ENCODE results near the gene TP53.
A peak's percentile ranks its signal among the peaks of the same experiment; 100 is the strongest.

TP53 gene

GRCh38 chr17:7702776-7703175 lies 15.5 kb upstream of the TP53 start:
- Histone ChIP-seq H4K91ac (ENCODE audit: low read length) (no peak overlapping the region), H3K36me3 (ENCODE audit: control insufficient read depth in 1 of 2, insufficient read depth in 2 of 2, low read depth in 1 of 2, low read length in 2 of 2) (peaks cover 28% of the 10 kb centered on the region in 2 experiments), H3K23ac (ENCODE audit: low read length in 2 of 2) (no peak overlapping the region), H2BK15ac (ENCODE audit: low read depth, poor library complexity, severe bottlenecking) (no peak overlapping the region), H2AK5ac (ENCODE audit: low read length, severe bottlenecking) (no peak overlapping the region), H3K18ac (ENCODE audit: low read depth in 1 of 2, low read length in 2 of 2) (no peak overlapping the region), H3K27me3 (ENCODE audit: control insufficient read depth in 1 of 2, insufficient read depth in 1 of 2, low read length in 2 of 2) (peaks cover 36 to 40% of the 10 kb centered on the region in 2 experiments), H3K4me2 (ENCODE audit: low read length, poor library complexity, severe bottlenecking) (no peak overlapping the region), H2BK120ac (ENCODE audit: low read depth, low read length) (no peak overlapping the region), H2BK5ac (ENCODE audit: low read depth, low read length, poor library complexity, severe bottlenecking) (no peak overlapping the region), H3K14ac (ENCODE audit: low read length in 2 of 2) (no peak overlapping the region), H3K4me3 (ENCODE audit: insufficient read depth in 1 of 2, low read depth in 1 of 2, low read length in 2 of 2) (no peak overlapping the region), H3K4ac (ENCODE audit: low read depth in 1 of 2, low read length in 2 of 2) (no peak overlapping the region), H3K4me1 (ENCODE audit: control insufficient read depth, insufficient read depth, low read depth, low read length) (peaks cover 22% of the 10 kb centered on the region), H3K9ac (ENCODE audit: low read length) (no peak overlapping the region), H3K79me1 (replicated peaks; ENCODE audit: low read length, poor library complexity, severe bottlenecking) (peaks cover 2% of the 10 kb centered on the region), H3K27ac (ENCODE audit: low read length, poor library complexity, severe bottlenecking) (no peak overlapping the region), H4K8ac (ENCODE audit: low read length) (no peak overlapping the region), H2BK12ac (ENCODE audit: low read length in 2 of 2) (no peak overlapping the region), H3K9me3 (ENCODE audit: control insufficient read depth, low read length) (no peaks in the 10 kb centered on the region), H2AFZ (ENCODE audit: low read depth, low read length) (no peak overlapping the region)
- WGBS = 93% methylated on average over 13 of the region's 13 CpGs
- DNase-seq = no peak

GRCh38 chr17:7701681-7702080 lies 14.4 kb upstream of the TP53 start:
- Histone ChIP-seq H3K18ac (ENCODE audit: low read depth in 1 of 2, low read length in 2 of 2) (no peak overlapping the region), H2BK5ac (ENCODE audit: low read depth, low read length, poor library complexity, severe bottlenecking) (no peak overlapping the region), H3K4me3 (ENCODE audit: insufficient read depth in 1 of 2, low read depth in 1 of 2, low read length in 2 of 2) (peak overlapping the region in 1 of 2 experiments; percentile 21), H3K4me2 (ENCODE audit: low read length, poor library complexity, severe bottlenecking) (no peak overlapping the region), H3K14ac (ENCODE audit: low read length in 2 of 2) (no peak overlapping the region), H3K79me1 (replicated peaks; ENCODE audit: low read length, poor library complexity, severe bottlenecking) (peaks cover 3% of the 10 kb centered on the region), H3K36me3 (ENCODE audit: control insufficient read depth in 1 of 2, insufficient read depth in 2 of 2, low read depth in 1 of 2, low read length in 2 of 2) (peaks cover 29 to 31% of the 10 kb centered on the region in 2 experiments), H4K8ac (ENCODE audit: low read length) (no peak overlapping the region), H4K91ac (ENCODE audit: low read length) (no peak overlapping the region), H3K4me1 (ENCODE audit: control insufficient read depth, insufficient read depth, low read depth, low read length) (peaks cover 22% of the 10 kb centered on the region), H3K9me3 (ENCODE audit: control insufficient read depth, low read length) (no peaks in the 10 kb centered on the region), H2AK5ac (ENCODE audit: low read length, severe bottlenecking) (no peak overlapping the region), H2BK15ac (ENCODE audit: low read depth, poor library complexity, severe bottlenecking) (no peak overlapping the region), H3K23ac (ENCODE audit: low read length in 2 of 2) (no peak overlapping the region), H2BK12ac (ENCODE audit: low read length in 2 of 2) (no peak overlapping the region), H2AFZ (ENCODE audit: low read depth, low read length) (no peak overlapping the region), H3K27ac (ENCODE audit: low read length, poor library complexity, severe bottlenecking) (no peak overlapping the region), H2BK120ac (ENCODE audit: low read depth, low read length) (no peak overlapping the region), H3K27me3 (ENCODE audit: control insufficient read depth in 1 of 2, insufficient read depth in 1 of 2, low read length in 2 of 2) (peaks cover 25 to 29% of the 10 kb centered on the region in 2 experiments), H3K9ac (ENCODE audit: low read length) (no peak overlapping the region), H3K4ac (ENCODE audit: low read depth in 1 of 2, low read length in 2 of 2) (no peak overlapping the region)
- no peak for DNase-seq
- 94% methylated on average over 14 of the region's 14 CpGs for WGBS

GRCh38 chr17:7700510-7700909 lies 13.2 kb upstream of the TP53 start:
- 93% methylated on average over 5 of the region's 7 CpGs for whole genome bisulfite sequencing

GRCh38 chr17:7697828-7698588 lies 10.7 kb upstream of the TP53 start:
- no peak overlapping the region for H3K4ac ChIP-seq (ENCODE audit: low read depth in 1 of 2, low read length in 2 of 2)
- H2AK5ac ChIP-seq (ENCODE audit: low read length, severe bottlenecking) = no peak overlapping the region
- no peak overlapping the region for H2BK15ac ChIP-seq (ENCODE audit: low read depth, poor library complexity, severe bottlenecking)
- WGBS = 94% methylated on average over 4 of the region's 4 CpGs
- no peak overlapping the region for H3K14ac ChIP-seq (ENCODE audit: low read length in 2 of 2)
- H4K91ac ChIP-seq (ENCODE audit: low read length) = no peak overlapping the region
- no peak overlapping the region for H4K8ac ChIP-seq (ENCODE audit: low read length)
- H2BK120ac ChIP-seq (ENCODE audit: low read depth, low read length) = no peak overlapping the region
- no peak overlapping the region for H3K4me3 ChIP-seq (ENCODE audit: insufficient read depth in 1 of 2, low read depth in 1 of 2, low read length in 2 of 2)
- H3K4me2 ChIP-seq (ENCODE audit: low read length, poor library complexity, severe bottlenecking) = no peak overlapping the region
- H3K4me1 ChIP-seq (ENCODE audit: control insufficient read depth, insufficient read depth, low read depth, low read length) = no peaks in the 10 kb centered on the region
- no peaks in the 10 kb centered on the region for H3K9me3 ChIP-seq (ENCODE audit: control insufficient read depth, low read length)
- H3K23ac ChIP-seq (ENCODE audit: low read length in 2 of 2) = no peak overlapping the region
- peaks cover 8% of the 10 kb centered on the region for H3K79me1 ChIP-seq (replicated peaks; ENCODE audit: low read length, poor library complexity, severe bottlenecking)
- no peak overlapping the region for H2BK5ac ChIP-seq (ENCODE audit: low read depth, low read length, poor library complexity, severe bottlenecking)
- no peaks in the 10 kb centered on the region for H3K27me3 ChIP-seq (ENCODE audit: control insufficient read depth in 1 of 2, insufficient read depth in 1 of 2, low read length in 2 of 2)
- DNase-seq = no peak
- no peak overlapping the region for H2BK12ac ChIP-seq (ENCODE audit: low read length in 2 of 2)
- H3K18ac ChIP-seq (ENCODE audit: low read depth in 1 of 2, low read length in 2 of 2) = no peak overlapping the region
- H3K36me3 ChIP-seq (ENCODE audit: control insufficient read depth in 1 of 2, insufficient read depth in 2 of 2, low read depth in 1 of 2, low read length in 2 of 2) = peaks cover 30 to 54% of the 10 kb centered on the region in 2 experiments
- no peak overlapping the region for H2AFZ ChIP-seq (ENCODE audit: low read depth, low read length)
- no peak overlapping the region for H3K9ac ChIP-seq (ENCODE audit: low read length)
- no peak overlapping the region for H3K27ac ChIP-seq (ENCODE audit: low read length, poor library complexity, severe bottlenecking)

More at GRCh38 chr17:7700510-7700909, 13.2 kb upstream of the TP53 start:
- Histone ChIP-seq H3K4me3 (ENCODE audit: insufficient read depth in 1 of 2, low read depth in 1 of 2, low read length in 2 of 2) (no peak overlapping the region), H3K14ac (ENCODE audit: low read length in 2 of 2) (no peak overlapping the region), H3K4ac (ENCODE audit: low read depth in 1 of 2, low read length in 2 of 2) (no peak overlapping the region), H3K9me3 (ENCODE audit: control insufficient read depth, low read length) (no peaks in the 10 kb centered on the region), H2BK5ac (ENCODE audit: low read depth, low read length, poor library complexity, severe bottlenecking) (no peak overlapping the region), H2BK120ac (ENCODE audit: low read depth, low read length) (no peak overlapping the region), H2BK15ac (ENCODE audit: low read depth, poor library complexity, severe bottlenecking) (no peak overlapping the region), H3K9ac (ENCODE audit: low read length) (no peak overlapping the region), H3K79me1 (replicated peaks; ENCODE audit: low read length, poor library complexity, severe bottlenecking) (peaks cover 4% of the 10 kb centered on the region), H3K27me3 (ENCODE audit: control insufficient read depth in 1 of 2, insufficient read depth in 1 of 2, low read length in 2 of 2) (peaks cover 14 to 17% of the 10 kb centered on the region in 2 experiments), H2AFZ (ENCODE audit: low read depth, low read length) (no peak overlapping the region), H4K8ac (ENCODE audit: low read length) (no peak overlapping the region), H3K36me3 (ENCODE audit: control insufficient read depth in 1 of 2, insufficient read depth in 2 of 2, low read depth in 1 of 2, low read length in 2 of 2) (peaks cover 33 to 38% of the 10 kb centered on the region in 2 experiments), H3K4me2 (ENCODE audit: low read length, poor library complexity, severe bottlenecking) (no peak overlapping the region), H2BK12ac (ENCODE audit: low read length in 2 of 2) (no peak overlapping the region), H3K27ac (ENCODE audit: low read length, poor library complexity, severe bottlenecking) (no peak overlapping the region), H3K18ac (ENCODE audit: low read depth in 1 of 2, low read length in 2 of 2) (no peak overlapping the region), H3K23ac (ENCODE audit: low read length in 2 of 2) (no peak overlapping the region), H4K91ac (ENCODE audit: low read length) (no peak overlapping the region), H3K4me1 (ENCODE audit: control insufficient read depth, insufficient read depth, low read depth, low read length) (peaks cover 14% of the 10 kb centered on the region), H2AK5ac (ENCODE audit: low read length, severe bottlenecking) (no peak overlapping the region)
- no peak for DNase-seq
